Mucosa of descending colon (tissue), 3 donors: Measurements from ENCODE around the gene NRK. TPM values are rescaled to one million over a fixed set of nuclear protein-coding genes. Genes with fewer than 3 reads are reported as not detected.

Experiments used
- ATAC-seq: fragments of 200-7000 bp; cut with Tn5 transposase; one replicate; pipeline ENCODE4 v1.9.1; 2020; ENCODE audit warnings: mild to moderate bottlenecking, moderate library complexity
- DNase-seq, 3 donors: peaks; one replicate each; pipeline ENCODE4 v3.0.0-alpha.2; 2020
- H3K36me3 ChIP-seq: fragments of 200-600 bp; one replicate; pipeline ENCODE4 v1.8.0; 2021; ENCODE audit warnings: low read depth, mild to moderate bottlenecking
- H3K4me1 ChIP-seq: fragments of 200-600 bp; one replicate; pipeline ENCODE4 v1.8.0; 2021; ENCODE audit warnings: low read depth, mild to moderate bottlenecking
- H3K4me3 ChIP-seq: fragments of 200-600 bp; one replicate; pipeline ENCODE4 v1.8.0; 2021; ENCODE audit warnings: mild to moderate bottlenecking
- H3K9me3 ChIP-seq: fragments of 200-600 bp; one replicate; pipeline ENCODE4 v1.8.0; 2021; ENCODE audit warnings: mild to moderate bottlenecking
- CTCF ChIP-seq: fragments of 200-600 bp; IDR thresholded peaks from one replicate; pipeline ENCODE4 v1.8.0; 2022; ENCODE audit warnings: antibody characterized with exemption, mild to moderate bottlenecking
- intact Hi-C, 2 donors: fragments of 100-400 bp; cut with DNase I in 1 of 2; cut with micrococcal nuclease in 1 of 2; formaldehyde crosslinking; loops; one replicate each; pipeline versions ENCODE4 v1.11.0 to v1.11.1; 2022; cut with DNase I, micrococcal nuclease
- total RNA-seq, 3 donors: library from RNA; stranded (reverse); fragmentation: NEBNext Ultra II Directional in 2 of 3; extraction: Animal tissue kit (Norgen Biotek cat#: 25700) in 2 of 3; gene quantifications; one replicate each; pipeline versions ENCODE4 v1.2.1 to v1.2.4, GENCODE V29; 2021 to 2023
- donor health status: DM: no; HTN: no; CAD: no; lungs with moderate emphysema.
- donor health status: DM: no; HTN: no; CAD: no.
- donor health status: DM: no; HTN: yes; CAD: no.

Gene NRK
- total RNA-seq, 3 donors from 2014 or later: 0.10 to 2.4 (median 0.20) TPM

DNA sequence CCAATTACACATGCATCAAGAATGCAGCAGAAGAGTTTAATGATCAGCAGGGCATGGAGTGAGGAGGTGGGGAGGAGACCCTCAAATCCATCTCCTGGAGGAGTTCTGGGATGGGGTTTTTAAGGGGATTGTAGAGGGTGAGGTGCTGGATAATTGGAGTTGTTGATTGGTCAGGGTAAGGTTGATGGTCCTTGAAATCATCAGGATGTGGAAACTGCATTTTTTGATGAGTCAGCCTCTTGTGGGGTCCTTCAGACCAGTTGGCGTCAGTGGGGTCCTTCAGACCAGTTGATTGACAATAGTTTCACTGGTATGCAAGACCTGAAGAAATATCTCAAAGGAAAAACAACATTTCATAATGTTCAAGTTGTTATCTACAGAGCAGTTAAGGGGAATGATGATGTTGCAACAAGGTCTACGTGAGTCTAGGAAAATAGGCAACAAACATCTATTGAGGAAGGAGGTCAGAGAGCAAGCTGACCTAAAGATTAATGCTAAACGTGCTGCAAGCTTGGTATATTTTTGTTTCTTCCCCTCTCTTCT lies 88.3 kb downstream of the NRK start:
- H3K9me3 ChIP-seq: no peaks in the 10 kb centered on the region
- H3K4me1 ChIP-seq: no peaks in the 10 kb centered on the region
- DNase-seq: no peak
- ATAC-seq: no peak
- no peak overlapping the region for H3K4me3 ChIP-seq
- intact Hi-C loops: no loop called here
- no peak for TF ChIP-seq CTCF
- H3K36me3 ChIP-seq: no peaks in the 10 kb centered on the region

- Histone ChIP-seq H3K36me3 (no peaks in the 10 kb centered on the region), H3K4me3 (no peak overlapping the region), H3K9me3 (no peaks in the 10 kb centered on the region), H3K4me1 (no peaks in the 10 kb centered on the region)
- no peak for DNase-seq
- intact Hi-C loops: no loop called here
- no peak for ATAC-seq
- TF ChIP-seq CTCF: no peak
These were observed 122.9 kb downstream of the NRK start for GRCh38 chrX:105945266-105945665.

DNA sequence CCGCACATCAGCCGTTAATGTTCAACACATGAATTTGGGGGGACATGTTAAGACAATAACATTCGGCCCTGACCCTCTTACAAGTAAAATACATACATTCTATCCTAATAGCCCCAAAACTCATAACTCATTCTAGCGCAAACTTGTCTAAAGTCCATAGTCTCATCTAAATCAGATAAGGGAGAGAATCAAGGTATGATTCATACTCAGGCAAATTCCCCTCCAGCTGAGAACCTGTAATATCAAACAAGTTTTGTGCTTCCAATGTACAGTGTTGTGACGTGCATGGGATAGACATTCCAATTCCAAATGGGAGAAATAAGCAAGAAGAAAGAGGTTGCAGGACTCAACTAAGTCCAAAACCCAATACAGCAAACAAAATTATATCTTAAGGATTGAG lies 147.1 kb downstream of the NRK start:
- no peaks in the 10 kb centered on the region for H3K9me3 ChIP-seq
- no peaks in the 10 kb centered on the region for H3K4me1 ChIP-seq
- DNase-seq (no peak), ATAC-seq (peak; percentile 59)
- H3K4me3 ChIP-seq: no peak overlapping the region
- no peaks in the 10 kb centered on the region for H3K36me3 ChIP-seq
- intact Hi-C loops: no loop called here
- TF ChIP-seq CTCF: no peak

DNA sequence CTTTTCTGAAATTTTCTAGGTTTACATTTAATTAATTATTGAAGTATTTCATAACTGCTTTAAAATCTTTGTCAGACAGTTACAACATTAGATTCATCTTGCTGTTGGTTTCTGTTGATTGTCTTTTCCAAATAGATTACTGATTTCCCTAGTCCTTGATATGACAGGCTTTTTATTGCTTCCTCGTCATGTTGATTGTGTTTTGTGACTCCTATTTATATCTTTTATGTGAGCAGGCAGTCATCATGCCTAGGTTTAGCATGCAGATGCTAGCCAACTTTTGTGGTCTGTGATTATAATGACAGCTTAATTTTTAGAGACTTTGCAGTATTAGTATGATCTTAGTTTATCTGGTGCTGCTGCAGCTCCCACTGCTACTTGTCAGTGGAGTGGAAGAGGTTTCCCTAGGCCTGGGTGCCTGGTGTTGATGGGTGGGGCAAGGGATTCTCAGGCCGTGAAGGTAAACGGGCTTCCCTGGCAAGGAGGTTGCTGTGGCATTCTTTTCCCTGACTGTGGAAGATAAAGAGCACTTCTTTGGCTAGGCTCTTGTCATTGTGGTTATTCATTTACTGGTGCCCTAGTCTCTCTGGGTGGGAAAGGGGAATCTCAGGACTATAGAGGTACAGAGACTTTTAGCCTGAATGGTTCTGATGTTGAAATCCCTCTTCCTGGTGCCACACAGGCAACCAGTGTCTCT lies 150.5 kb downstream of the NRK start:
- Histone ChIP-seq H3K4me1 (no peaks in the 10 kb centered on the region), H3K9me3 (no peaks in the 10 kb centered on the region), H3K36me3 (no peaks in the 10 kb centered on the region), H3K4me3 (no peak overlapping the region)
- DNase-seq (peak in 2 of 3 donors; percentile 21 to 37), ATAC-seq (peak; percentile 73)
- TF ChIP-seq CTCF: no peak
- intact Hi-C loops: no loop called here

DNA sequence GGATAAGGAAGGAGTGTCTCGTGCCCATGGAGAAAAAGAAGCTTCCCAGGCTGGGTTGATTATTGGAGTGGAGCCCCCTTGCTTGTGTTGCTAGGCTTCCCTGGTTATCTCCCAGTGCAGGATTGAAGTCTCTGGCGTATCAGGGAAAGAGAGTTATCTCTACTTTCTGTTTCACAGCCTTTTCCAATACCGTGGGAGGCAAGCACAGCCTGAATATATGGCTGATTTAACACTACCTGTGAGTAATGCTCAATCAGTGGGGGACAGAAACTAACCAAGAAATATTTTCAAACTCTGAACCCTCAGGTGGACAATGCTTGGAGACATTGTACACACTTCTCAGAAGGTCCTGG lies 151.0 kb downstream of the NRK start:
- DNase-seq (no peak), ATAC-seq (no peak)
- Histone ChIP-seq H3K9me3 (no peaks in the 10 kb centered on the region), H3K36me3 (no peaks in the 10 kb centered on the region), H3K4me1 (no peaks in the 10 kb centered on the region), H3K4me3 (no peak overlapping the region)
- TF ChIP-seq CTCF: no peak
- intact Hi-C loops: no loop called here

GRCh38 chrX:105975382-105975781 lies 153.0 kb downstream of the NRK start:
- intact Hi-C loops: no loop called here
- no peak for TF ChIP-seq CTCF
- no peak for ATAC-seq
- H3K9me3 ChIP-seq: no peaks in the 10 kb centered on the region
- peak in 1 of 3 donors; percentile 3 for DNase-seq
- no peaks in the 10 kb centered on the region for H3K4me1 ChIP-seq
- H3K36me3 ChIP-seq: no peaks in the 10 kb centered on the region
- H3K4me3 ChIP-seq: no peak overlapping the region
